Measurements from ENCODE around the gene CCDC192.

CCDC192 gene

GRCh38 chr5:127957701-127958239 is 254.6 kb downstream of the CCDC192 start:
- DNase-seq (ENCODE audit: low spot score) = no peak

DNA sequence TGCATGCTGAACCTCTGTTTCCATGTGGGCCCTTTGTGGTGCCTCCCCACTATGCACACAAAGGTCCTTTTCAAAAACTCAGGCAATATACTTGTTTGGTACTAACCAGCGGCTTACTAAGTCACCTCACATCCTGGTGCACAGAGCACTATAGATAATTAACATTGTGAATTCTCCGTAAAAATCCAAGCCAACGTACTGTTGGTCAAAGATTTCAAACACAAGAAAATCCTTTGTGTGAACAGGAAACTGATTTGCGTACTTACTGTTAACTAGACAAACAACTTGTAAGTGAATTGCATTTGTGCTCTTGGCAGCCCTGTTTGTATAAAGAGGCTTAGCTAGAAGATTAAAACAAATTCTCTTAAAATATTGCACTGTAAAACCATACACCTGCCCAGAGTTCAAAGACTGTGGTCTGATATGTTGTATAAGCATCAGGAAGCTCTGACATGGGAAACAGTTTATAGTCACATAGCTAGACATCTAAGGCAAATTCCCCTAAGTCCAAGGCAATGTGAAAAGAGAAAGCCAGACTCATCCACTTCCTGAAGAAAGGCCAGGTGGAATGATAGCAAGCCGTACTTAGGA is 255.3 kb downstream of the CCDC192 start:
- DNase-seq (ENCODE audit: low spot score) = no peak

DNA sequence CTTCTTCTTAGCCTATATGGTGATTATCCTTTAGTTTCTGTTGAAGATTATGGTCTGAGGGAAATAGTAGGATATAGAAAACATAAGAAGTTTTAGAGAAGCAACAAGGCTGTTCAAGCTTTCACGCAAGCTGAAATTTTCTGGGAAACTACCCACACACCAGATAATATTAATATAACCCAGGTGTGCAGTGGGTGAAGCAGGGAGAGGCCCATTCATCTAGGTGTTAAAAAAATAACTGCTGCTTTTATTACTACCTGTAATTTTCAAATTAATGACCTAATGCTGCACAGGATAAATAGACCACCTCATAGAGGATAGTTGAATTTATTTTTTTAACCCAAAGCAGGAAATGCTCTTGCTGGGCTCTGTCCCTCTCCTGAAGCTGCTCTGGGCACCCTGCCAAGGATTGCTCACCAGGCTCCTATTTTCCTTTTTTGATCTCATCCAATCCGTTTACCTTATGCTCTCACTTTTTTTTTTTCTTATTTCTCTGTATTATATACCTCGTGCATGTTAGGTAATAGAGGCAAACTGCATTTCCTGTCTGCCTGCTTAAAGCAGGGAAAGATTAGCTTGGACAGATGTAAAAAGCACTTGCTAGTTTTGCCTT is 256.1 kb downstream of the CCDC192 start:
- peak; percentile 93 for DNase-seq (ENCODE audit: low spot score)

DNA sequence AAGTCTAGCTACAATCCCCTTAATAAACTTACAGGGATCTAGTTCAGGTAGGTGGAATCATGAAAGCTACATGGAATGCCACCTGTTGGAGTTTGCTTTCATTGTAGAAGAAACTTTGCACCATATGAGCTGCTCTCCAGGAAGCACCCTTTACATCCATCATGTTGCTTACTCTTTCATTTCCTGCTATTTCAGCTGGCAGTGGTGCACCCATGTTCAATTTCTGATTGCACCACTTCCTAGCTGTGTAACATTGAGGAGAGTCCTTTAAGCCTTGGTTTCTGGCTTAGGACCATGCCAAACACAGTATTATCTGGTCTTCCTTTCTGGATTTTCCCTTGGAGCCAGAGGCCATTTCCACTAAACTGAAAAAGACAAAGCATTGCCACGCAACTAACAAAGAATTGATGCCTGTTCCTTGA is 257.1 kb downstream of the CCDC192 start:
- peak; percentile 72 for DNase-seq (ENCODE audit: low spot score)

GRCh38 chr5:127961006-127961762 is 258.0 kb downstream of the CCDC192 start:
- DNase-seq (ENCODE audit: low spot score) = peak; percentile 42

DNA sequence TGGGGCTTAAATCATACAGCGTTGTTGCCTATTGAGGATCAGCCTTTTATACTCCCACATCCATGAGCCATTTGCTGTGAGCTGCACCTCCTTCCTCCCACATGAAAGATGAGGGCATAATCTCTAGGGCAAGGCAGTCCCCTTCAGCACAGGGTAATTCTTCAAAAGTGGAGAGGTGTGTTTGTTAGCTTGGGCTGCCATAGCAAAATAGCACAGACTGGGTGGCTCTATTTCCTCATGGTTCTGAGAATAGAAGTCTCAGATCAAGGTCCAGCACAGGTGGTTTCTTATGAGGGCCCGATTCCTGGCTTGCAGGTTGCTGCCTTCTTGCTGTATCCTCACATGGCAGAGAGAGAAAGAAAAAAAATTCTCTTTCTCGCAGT is 258.6 kb downstream of the CCDC192 start:
- no peak for DNase-seq (ENCODE audit: low spot score)

GRCh38 chr5:127962491-127962890 is 259.3 kb downstream of the CCDC192 start:
- no peak for DNase-seq (ENCODE audit: low spot score)

DNA sequence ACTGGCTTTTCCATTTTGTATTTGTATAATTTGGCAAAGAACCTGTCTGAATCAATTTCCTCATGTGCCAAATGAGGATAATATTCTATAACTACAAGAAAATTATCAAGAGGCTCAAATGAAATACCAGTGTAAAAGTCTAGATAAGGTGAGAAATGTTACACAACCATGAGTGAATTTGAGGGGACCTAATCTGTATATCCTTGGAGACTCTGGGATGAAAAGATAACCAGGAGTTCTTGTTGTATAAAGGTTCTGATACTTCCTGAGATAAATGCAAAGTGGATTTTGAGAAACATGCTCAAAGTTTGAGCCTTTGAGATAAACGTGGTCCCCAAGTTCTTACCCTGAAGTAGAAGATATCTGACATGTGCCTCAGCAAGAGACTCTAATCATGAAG is 260.0 kb downstream of the CCDC192 start:
- DNase-seq (ENCODE audit: low spot score) = no peak

DNA sequence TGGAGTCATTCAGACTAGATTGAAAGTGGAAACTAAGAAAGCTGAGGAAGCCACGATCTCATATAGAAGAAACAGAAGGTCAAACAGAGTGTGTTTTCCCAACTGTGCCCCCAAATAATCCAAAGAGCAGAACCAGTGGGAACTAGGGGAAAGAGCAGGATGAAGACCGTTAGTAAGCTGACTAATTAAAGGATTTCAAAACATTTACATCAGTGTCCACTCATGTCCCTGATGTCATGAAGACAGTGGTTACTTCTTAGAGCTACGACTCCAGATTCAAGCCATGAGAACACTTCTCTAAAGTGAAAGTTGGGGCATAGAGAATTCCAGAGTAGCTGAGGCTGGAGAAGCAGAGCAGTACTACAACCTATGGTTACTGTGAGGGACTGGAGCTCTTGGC is 260.7 kb downstream of the CCDC192 start:
- DNase-seq (ENCODE audit: low spot score) = no peak

DNA sequence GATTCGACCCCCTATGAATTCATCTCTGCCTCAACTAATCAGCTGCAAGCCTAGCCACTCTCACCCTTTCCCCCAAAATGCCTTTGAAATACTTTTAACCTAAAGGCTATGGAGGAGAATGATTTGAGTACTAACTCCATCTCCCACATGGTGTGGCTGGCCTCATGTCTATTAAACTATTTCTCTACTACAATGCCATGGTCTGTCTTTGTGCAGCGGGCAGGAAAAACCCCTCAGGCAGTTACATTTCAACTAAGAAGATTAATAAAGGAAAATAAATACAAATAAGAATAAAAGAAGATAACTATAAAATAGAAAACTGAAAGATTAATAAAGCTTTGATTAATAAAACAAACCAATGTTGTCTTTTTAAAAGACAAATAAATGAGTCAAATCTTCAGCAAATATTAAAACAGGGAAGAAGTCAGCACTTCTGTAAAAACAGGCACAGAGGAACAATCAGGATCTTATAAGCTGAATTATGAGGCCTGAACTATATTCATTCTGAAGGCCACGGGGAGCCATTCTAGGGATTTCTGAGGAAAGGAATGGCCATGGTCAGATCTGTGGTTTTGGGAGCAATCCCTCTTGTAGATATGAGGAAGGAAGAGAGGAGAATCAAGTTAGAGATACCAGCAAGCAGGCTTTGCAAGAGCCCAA is 264.3 kb downstream of the CCDC192 start:
- DNase-seq (ENCODE audit: low spot score) = no peak

GRCh38 chr5:127967983-127968592 is 264.9 kb downstream of the CCDC192 start:
- DNase-seq (ENCODE audit: low spot score) = no peak

GRCh38 chr5:127969002-127969401 is 265.8 kb downstream of the CCDC192 start:
- no peak for DNase-seq (ENCODE audit: low spot score)

- DNase-seq (ENCODE audit: low spot score) = no peak
Observed at GRCh38 chr5:127969651-127970050, 266.5 kb downstream of the CCDC192 start.

DNA sequence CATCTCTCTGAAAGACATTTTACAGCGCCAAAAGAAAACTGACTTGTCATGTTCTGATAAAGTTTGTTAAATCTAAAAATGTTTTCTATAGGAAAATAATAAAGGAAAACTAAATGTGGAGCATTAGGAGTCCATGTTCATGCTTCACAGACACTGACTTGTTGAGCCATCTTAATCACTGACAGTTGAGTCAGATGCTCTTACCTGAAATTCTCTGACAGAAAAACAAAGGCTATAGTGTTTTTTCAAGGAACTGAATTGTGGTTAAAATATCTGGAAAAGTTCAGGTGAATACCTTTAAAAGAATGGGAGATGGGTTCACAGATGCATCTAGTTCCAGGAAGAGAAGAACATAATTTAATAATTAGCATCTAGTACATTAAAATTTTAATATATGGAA is 266.9 kb downstream of the CCDC192 start:
- no peak for DNase-seq (ENCODE audit: low spot score)

- no peak for DNase-seq (ENCODE audit: low spot score)
Observed at GRCh38 chr5:127970854-127971425, 267.7 kb downstream of the CCDC192 start.

DNA sequence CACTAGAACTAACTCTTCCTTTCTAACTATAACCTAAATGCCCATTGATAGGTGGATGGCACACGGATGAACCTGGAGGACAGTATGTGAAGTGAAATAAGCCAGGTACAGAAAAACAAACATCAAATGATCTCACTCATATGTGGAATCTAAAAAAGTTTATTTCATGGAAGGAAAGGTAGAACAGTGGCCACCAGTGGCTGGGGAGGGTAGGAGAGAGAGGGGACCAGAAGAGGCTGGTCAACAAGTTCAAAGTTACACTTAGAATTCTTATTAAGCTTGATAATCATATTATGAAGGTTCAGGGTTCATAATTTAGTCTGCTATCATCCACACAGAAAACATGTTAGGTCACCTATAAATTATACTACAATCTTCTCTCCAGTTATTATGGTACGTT is 272.8 kb downstream of the CCDC192 start:
- DNase-seq (ENCODE audit: low spot score) = no peak

GRCh38 chr5:127976525-127976924 is 273.3 kb downstream of the CCDC192 start:
- no peak for DNase-seq (ENCODE audit: low spot score)

GRCh38 chr5:127976991-127977717 is 274.0 kb downstream of the CCDC192 start:
- no peak for DNase-seq (ENCODE audit: low spot score)

GRCh38 chr5:127978738-127979300 is 275.6 kb downstream of the CCDC192 start:
- DNase-seq (ENCODE audit: low spot score) = no peak

DNA sequence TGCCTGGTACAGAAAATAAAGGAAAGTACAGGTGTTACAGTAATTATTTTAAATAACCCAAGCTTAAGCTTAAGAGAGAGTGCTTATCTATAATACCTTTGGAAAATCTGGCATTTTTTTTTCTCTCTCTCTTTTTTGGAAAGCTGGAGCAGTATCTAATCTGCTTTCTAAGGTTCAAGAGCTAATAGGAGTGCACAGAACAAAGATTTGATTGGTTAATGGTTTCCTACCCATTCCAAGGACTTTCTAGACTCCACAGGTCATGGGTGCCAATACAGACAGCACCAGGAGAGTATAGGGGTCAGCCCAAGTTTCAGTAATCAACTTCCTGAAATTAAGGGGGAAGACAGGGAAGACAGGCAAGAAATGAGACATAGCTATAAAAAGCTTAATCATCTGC is 276.3 kb downstream of the CCDC192 start:
- DNase-seq (ENCODE audit: low spot score) = no peak

GRCh38 chr5:127980843-127981242 is 277.7 kb downstream of the CCDC192 start:
- DNase-seq (ENCODE audit: low spot score) = no peak
